SK-N-SH (cell line): ENCODE data around the gene DCHS2. TPM values are rescaled to one million over a fixed set of nuclear protein-coding genes. Genes with fewer than 3 reads are reported as not detected.

Experiments used
- CTCF ChIA-PET: fragments of 300-600, 350-600 bp; formaldehyde crosslinking; extraction: SDS; loops from one replicate; lab custom pipeline; 2021; lab: Yijun Ruan, JAX
- POLR2A ChIA-PET: fragments of 350-600 bp; sonication (Branson Sonifier 250); formaldehyde crosslinking; extraction: SDS; loops from one replicate; lab custom pipeline; 2020; ENCODE audit warnings: antibody characterized with exemption, inconsistent platforms; lab: Yijun Ruan, JAX
- DNase-seq: peaks from one replicate; pipeline ENCODE4 v3.0.0; 2012
- H2AFZ ChIP-seq: fragments of 200-600 bp; sonication (generic); 2 replicates; pipeline ENCODE4 v1.8.1; 2016; ENCODE audit warnings: antibody characterized with exemption, mild to moderate bottlenecking, low read depth
- H3F3A ChIP-seq: fragments of 200-600 bp; sonication (generic); replicated peaks from 2 replicates; pipeline ENCODE3; 2016; ENCODE audit warnings: antibody characterized with exemption, mild to moderate bottlenecking; ENCODE audit not compliant: insufficient read depth
- H3K27ac ChIP-seq, 2 experiments: fragments of 200-500 bp in 1 of 2; fragments of 200-600 bp in 1 of 2; sonication (Bioruptor generic) in 1 of 2; sonication (generic), shearing (Covaris generic) in 1 of 2; 2 replicates each; pipeline versions ENCODE4 v1.5.1 to v1.6.1; 2014 to 2016; ENCODE audit warnings: low read depth in 2 of 2, inconsistent platforms in 1 of 2, low read length in 1 of 2, mild to moderate bottlenecking in 1 of 2, mixed read lengths in 1 of 2
- H3K27me3 ChIP-seq: fragments of 200-600 bp; sonication (generic), shearing (Covaris generic); 2 replicates; pipeline ENCODE4 v1.6.1; 2016; ENCODE audit warnings: mixed run types; ENCODE audit not compliant: insufficient read depth
- H3K36me3 ChIP-seq, 2 experiments: fragments of 200-500 bp in 1 of 2; fragments of 200-600 bp in 1 of 2; sonication (Bioruptor generic) in 1 of 2; sonication (generic) in 1 of 2; replicated peaks in 1 of 2; 2 replicates each; pipeline versions ENCODE3 to v1.5.1; 2014 to 2016; ENCODE audit warnings: low read length in 1 of 2, mild to moderate bottlenecking in 1 of 2; ENCODE audit not compliant: insufficient read depth in 2 of 2, control insufficient read depth in 1 of 2
- H3K4me1 ChIP-seq, 2 experiments: fragments of 200-500 bp in 1 of 2; fragments of 200-600 bp in 1 of 2; sonication (Bioruptor generic) in 1 of 2; sonication (generic), shearing (Covaris generic) in 1 of 2; 2 replicates each; pipeline versions ENCODE4 v1.5.1 to v1.6.1; 2014 to 2016; ENCODE audit warnings: low read depth in 1 of 2, low read length in 1 of 2, mixed run types in 1 of 2; ENCODE audit not compliant: insufficient read depth in 2 of 2, control insufficient read depth in 1 of 2
- H3K4me2 ChIP-seq: fragments of 200-600 bp; sonication (generic), shearing (Covaris generic); 2 replicates; pipeline ENCODE4 v1.6.1; 2017; ENCODE audit warnings: mixed run types
- H3K4me3 ChIP-seq, 2 experiments: fragments of 200-500 bp in 1 of 2; fragments of 200-600 bp in 1 of 2; sonication (Bioruptor generic) in 1 of 2; sonication (generic), shearing (Covaris generic) in 1 of 2; 2 replicates each; pipeline versions ENCODE4 v1.5.1 to v1.8.1; 2014 to 2016; ENCODE audit warnings: low read depth in 2 of 2, inconsistent platforms in 1 of 2, low read length in 1 of 2, mild to moderate bottlenecking in 1 of 2, mixed read lengths in 1 of 2, moderate library complexity in 1 of 2
- H3K79me2 ChIP-seq: fragments of 200-600 bp; sonication (generic); 2 replicates; pipeline ENCODE4 v1.8.1; 2017; ENCODE audit warnings: mild to moderate bottlenecking; ENCODE audit not compliant: insufficient read depth
- H3K9ac ChIP-seq: fragments of 200-600 bp; sonication (generic); 2 replicates; pipeline ENCODE4 v1.6.1; 2017; ENCODE audit warnings: mixed run types
- H3K9me2 ChIP-seq: fragments of 200-600 bp; sonication (generic); 2 replicates; pipeline ENCODE4 v1.6.1; 2017; ENCODE audit warnings: mixed run types
- H3K9me3 ChIP-seq: fragments of 200-600 bp; sonication (generic); 2 replicates; pipeline ENCODE4 v1.6.1; 2017; ENCODE audit warnings: mixed run types, mild to moderate bottlenecking, moderate library complexity
- H4K20me1 ChIP-seq: fragments of 200-600 bp; sonication (generic); 2 replicates; pipeline ENCODE4 v1.6.1; 2017; ENCODE audit warnings: mild to moderate bottlenecking, mixed run types; ENCODE audit not compliant: insufficient read depth
- FOSL2 ChIP-seq: IDR thresholded peaks from 2 replicates; pipeline ENCODE4 v1.4.0; 2012; ENCODE audit warnings: low read depth, mild to moderate bottlenecking, moderate library complexity, borderline replicate concordance
- GABPA ChIP-seq: IDR thresholded peaks from 2 replicates; pipeline ENCODE4 v1.4.0; 2012; ENCODE audit warnings: low read depth, mild to moderate bottlenecking
- JUND ChIP-seq: IDR thresholded peaks from 2 replicates; pipeline ENCODE4 v1.4.0; 2012
- NFIC ChIP-seq: IDR thresholded peaks from 2 replicates; pipeline ENCODE4 v1.4.0; 2012; ENCODE audit warnings: borderline replicate concordance
- NRF1 ChIP-seq: IDR thresholded peaks from 2 replicates; pipeline ENCODE4 v1.6.1; 2012; ENCODE audit warnings: low read depth, mild to moderate bottlenecking, low read length
- POLR2AphosphoS5 ChIP-seq: IDR thresholded peaks from 2 replicates; pipeline ENCODE4 v1.6.1; 2012; ENCODE audit warnings: low read depth, low read length
- RAD21 ChIP-seq: IDR thresholded peaks from 2 replicates; pipeline ENCODE4 v1.6.1; 2012; ENCODE audit warnings: mild to moderate bottlenecking, low read length
- RCOR1 ChIP-seq: fragments of 150-350 bp; IDR thresholded peaks from 2 replicates; pipeline ENCODE4 v1.6.1; 2017; ENCODE audit warnings: antibody characterized with exemption, low read length
- REST ChIP-seq: IDR thresholded peaks from 2 replicates; pipeline ENCODE4 v1.6.1; 2012; ENCODE audit warnings: mild to moderate bottlenecking, low read depth, low read length, moderate library complexity
- RFX5 ChIP-seq: IDR thresholded peaks from 2 replicates; pipeline ENCODE4 v1.6.1; 2012; ENCODE audit warnings: mild to moderate bottlenecking, improper control_type of control experiment, low read length
- RXRA ChIP-seq: IDR thresholded peaks from 2 replicates; pipeline ENCODE4 v1.4.0; 2012; ENCODE audit warnings: low read depth, mild to moderate bottlenecking, borderline replicate concordance
- SIN3A ChIP-seq: IDR thresholded peaks from 2 replicates; pipeline ENCODE4 v1.6.1; 2012; ENCODE audit warnings: low read depth, mild to moderate bottlenecking, low read length, moderate library complexity, borderline replicate concordance
- SMC3 ChIP-seq: IDR thresholded peaks from 2 replicates; pipeline ENCODE4 v1.6.1; 2012; ENCODE audit warnings: low read depth, low read length, improper control_type of control experiment
- TAF1 ChIP-seq: IDR thresholded peaks from 2 replicates; pipeline ENCODE4 v1.6.1; 2012; ENCODE audit warnings: low read depth, mild to moderate bottlenecking, low read length, moderate library complexity, borderline replicate concordance
- USF2 ChIP-seq: fragments of 150-350 bp; IDR thresholded peaks from 2 replicates; pipeline ENCODE4 v1.6.1; 2017; ENCODE audit warnings: antibody characterized with exemption, low read length, low read depth, borderline replicate concordance
- YY1 ChIP-seq: IDR thresholded peaks from 2 replicates; pipeline ENCODE4 v1.4.0; 2012; ENCODE audit warnings: low read depth, mild to moderate bottlenecking
- WGBS: methylation state at CpG from one replicate; pipeline ENCODE4 v1.1.6; 2017; ENCODE audit warnings: low lambda C conversion rate; 5-methylcytosine and 5-hydroxymethylcytosine counted together
- polyA plus RNA-seq, 3 experiments: library from polyadenylated mRNA; depleted of rRNA; stranded (reverse); fragments of >200 nt; gene quantifications; 2 replicates each; pipeline ENCODE4 v1.2.3, GENCODE V29; 2012
- TF ChIP-seq, protein P1 (sequence below): fragments of 200-600 bp; sonication (generic); IDR thresholded peaks from 2 replicates; pipeline ENCODE4 v1.6.1; 2017; ENCODE audit warnings: antibody characterized with exemption, mild to moderate bottlenecking, moderate library complexity
- TF ChIP-seq, protein P2 (sequence below): IDR thresholded peaks from 2 replicates; pipeline ENCODE4 v1.4.0; 2012; ENCODE audit warnings: low read depth, borderline replicate concordance
- TF ChIP-seq, protein P3 (sequence below): IDR thresholded peaks from 2 replicates; pipeline ENCODE4 v1.4.0; 2012; ENCODE audit warnings: low read depth

The DCHS2 gene
- polyA plus RNA-seq, 1 of the 3 experiments (the other 2 are of a cell fraction): not detected

DNA sequence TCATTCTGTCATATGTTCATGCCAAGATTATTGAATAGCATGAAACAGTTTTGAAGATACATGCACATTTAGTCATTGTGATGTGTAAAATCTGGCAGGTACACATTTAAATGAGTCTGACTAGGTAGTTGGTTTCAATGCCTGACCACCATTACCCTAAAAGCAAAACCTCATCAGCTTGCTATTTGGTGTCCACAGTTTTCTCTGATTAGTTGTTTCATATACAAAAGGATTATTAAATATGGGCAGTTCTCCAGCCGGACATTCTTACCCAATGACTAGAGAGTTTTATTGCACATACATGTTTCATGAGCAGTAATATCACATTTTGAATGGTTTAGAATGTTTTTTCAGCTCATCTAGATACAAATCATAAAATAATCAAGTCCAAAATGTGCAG lies 23.7 kb downstream of the DCHS2 start:
- Histone ChIP-seq H3K4me1 (no peaks in the 10 kb centered on the region), H3K9me2 (no peaks in the 10 kb centered on the region), H3K79me2 (no peaks in the 10 kb centered on the region), H3K4me2 (no peak overlapping the region), H2AFZ (no peak overlapping the region), H3K9me3 (no peaks in the 10 kb centered on the region), H3K36me3 (no peaks in the 10 kb centered on the region), H3F3A (no peaks in the 10 kb centered on the region)
- 3% methylated on average over 1 of the region's 1 CpG for WGBS
- no peak for DNase-seq
- TF ChIP-seq RAD21: no peak
- TF ChIP-seq USF2: no peak
- no peak for TF ChIP-seq JUND
- no peak for TF ChIP-seq SIN3A
- TF ChIP-seq, protein P1, sequence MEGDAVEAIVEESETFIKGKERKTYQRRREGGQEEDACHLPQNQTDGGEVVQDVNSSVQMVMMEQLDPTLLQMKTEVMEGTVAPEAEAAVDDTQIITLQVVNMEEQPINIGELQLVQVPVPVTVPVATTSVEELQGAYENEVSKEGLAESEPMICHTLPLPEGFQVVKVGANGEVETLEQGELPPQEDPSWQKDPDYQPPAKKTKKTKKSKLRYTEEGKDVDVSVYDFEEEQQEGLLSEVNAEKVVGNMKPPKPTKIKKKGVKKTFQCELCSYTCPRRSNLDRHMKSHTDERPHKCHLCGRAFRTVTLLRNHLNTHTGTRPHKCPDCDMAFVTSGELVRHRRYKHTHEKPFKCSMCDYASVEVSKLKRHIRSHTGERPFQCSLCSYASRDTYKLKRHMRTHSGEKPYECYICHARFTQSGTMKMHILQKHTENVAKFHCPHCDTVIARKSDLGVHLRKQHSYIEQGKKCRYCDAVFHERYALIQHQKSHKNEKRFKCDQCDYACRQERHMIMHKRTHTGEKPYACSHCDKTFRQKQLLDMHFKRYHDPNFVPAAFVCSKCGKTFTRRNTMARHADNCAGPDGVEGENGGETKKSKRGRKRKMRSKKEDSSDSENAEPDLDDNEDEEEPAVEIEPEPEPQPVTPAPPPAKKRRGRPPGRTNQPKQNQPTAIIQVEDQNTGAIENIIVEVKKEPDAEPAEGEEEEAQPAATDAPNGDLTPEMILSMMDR: no peak
- TF ChIP-seq POLR2AphosphoS5: no peak
- no peak for TF ChIP-seq RXRA
- TF ChIP-seq, all 33 proteins: peak for 0
- no peaks in the 10 kb centered on the region; the same call in 1 of the 2 replicates for H3K27me3 ChIP-seq
- no peak overlapping the region for H3K4me3 ChIP-seq
- no peak overlapping the region for H3K9ac ChIP-seq
- POLR2A ChIA-PET: no interaction called here
- no peak overlapping the region for H3K27ac ChIP-seq
- CTCF ChIA-PET: no interaction called here
- no peaks in the 10 kb centered on the region for H4K20me1 ChIP-seq

- DNase-seq: no peak
- Histone ChIP-seq H3K36me3 (no peaks in the 10 kb centered on the region), H3K79me2 (no peaks in the 10 kb centered on the region), H3K9me2 (no peaks in the 10 kb centered on the region), H3K27ac (no peak overlapping the region), H3K4me2 (no peak overlapping the region), H3K9me3 (no peaks in the 10 kb centered on the region), H3K9ac (no peak overlapping the region), H2AFZ (no peak overlapping the region), H3K4me3 (no peak overlapping the region), H3F3A (no peaks in the 10 kb centered on the region), H3K4me1 (no peaks in the 10 kb centered on the region), H4K20me1 (no peaks in the 10 kb centered on the region), H3K27me3 (no peaks in the 10 kb centered on the region)
- CTCF ChIA-PET: interaction anchor here (1.5 kb wide), 1 partner anchor 8 kb away, joined by 4 read pairs; no protein-coding TSS in a partner anchor
- TF ChIP-seq, protein P2, sequence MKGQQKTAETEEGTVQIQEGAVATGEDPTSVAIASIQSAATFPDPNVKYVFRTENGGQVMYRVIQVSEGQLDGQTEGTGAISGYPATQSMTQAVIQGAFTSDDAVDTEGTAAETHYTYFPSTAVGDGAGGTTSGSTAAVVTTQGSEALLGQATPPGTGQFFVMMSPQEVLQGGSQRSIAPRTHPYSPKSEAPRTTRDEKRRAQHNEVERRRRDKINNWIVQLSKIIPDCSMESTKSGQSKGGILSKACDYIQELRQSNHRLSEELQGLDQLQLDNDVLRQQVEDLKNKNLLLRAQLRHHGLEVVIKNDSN: no peak
- TF ChIP-seq, protein P1: no peak
- TF ChIP-seq SMC3: no peak
- TF ChIP-seq GABPA: no peak
- no peak for TF ChIP-seq RCOR1
- TF ChIP-seq RFX5: no peak
- TF ChIP-seq, protein P3, sequence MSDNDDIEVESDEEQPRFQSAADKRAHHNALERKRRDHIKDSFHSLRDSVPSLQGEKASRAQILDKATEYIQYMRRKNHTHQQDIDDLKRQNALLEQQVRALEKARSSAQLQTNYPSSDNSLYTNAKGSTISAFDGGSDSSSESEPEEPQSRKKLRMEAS: no peak
- TF ChIP-seq REST: no peak
- TF ChIP-seq NFIC: no peak
- no peak for TF ChIP-seq TAF1
- no peak for TF ChIP-seq FOSL2
- TF ChIP-seq NRF1: no peak
- TF ChIP-seq YY1: no peak
- POLR2A ChIA-PET: no interaction called here
- WGBS: 3% methylated on average over 5 of the region's 5 CpGs
These were observed 25.3 kb downstream of the DCHS2 start for GRCh38 chr4:154466336-154466735.
